Body of pancreas (tissue), 4 donors: ENCODE measurements around the gene UCK2.

Experiments
- CTCF ChIP-seq, 7 experiments: fragments of 450-650 bp in 4 of 7; fragments of 200-600 bp in 3 of 7; sonication (generic) in 3 of 7; IDR thresholded peaks; one replicate each; pipeline ENCODE4 v1.5.1; 2016 to 2019; ENCODE audit warnings: antibody characterized with exemption in 7 of 7
- POLR2A ChIP-seq, 3 donors: fragments of 450-650 bp; IDR thresholded peaks; one replicate each; pipeline ENCODE4 v1.6.1; 2016; ENCODE audit warnings: antibody characterized with exemption in 3 of 3, mild to moderate bottlenecking in 2 of 3

GRCh38 chr1:165840423-165840822, 13.0 kb downstream of the UCK2 start:
- no peak for TF ChIP-seq CTCF (IDR thresholded peaks at IDR 0.05)
- TF ChIP-seq POLR2A (IDR thresholded peaks at IDR 0.05), result no peak
